B cell (primary cell): ENCODE results near the gene PPP1R14B. TPM values are rescaled to one million over a fixed set of nuclear protein-coding genes. Genes with fewer than 3 reads are reported as not detected.

Experiments
- ATAC-seq: fragments of 200-7000 bp; cut with Tn5 transposase; one replicate; pipeline ENCODE4 v1.10.0; 2021; ENCODE audit warnings: low read depth, mild to moderate bottlenecking, moderate number of reproducible peaks, moderate library complexity
- CTCF ChIA-PET: fragments of 350-600 bp; sonication (Branson Sonifier 250); formaldehyde crosslinking; loops from one replicate; lab custom pipeline; 2021; ENCODE audit warnings: antibody characterized with exemption, inconsistent platforms; lab: Charles Lee
- POLR2A ChIA-PET: fragments of 350-600 bp; sonication (Branson Sonifier 250); formaldehyde crosslinking; loops from one replicate; lab custom pipeline; 2021; ENCODE audit warnings: antibody characterized with exemption; lab: Charles Lee
- DNase-seq: peaks from one replicate; pipeline ENCODE4 v3.0.0; 2013
- H2AFZ ChIP-seq: 2 replicates; pipeline ENCODE4 v1.6.1; 2012; ENCODE audit warnings: mild to moderate bottlenecking, low read depth, low read length; ENCODE audit not compliant: insufficient read depth, poor library complexity, severe bottlenecking
- H3K27ac ChIP-seq, 2 donors: 1 replicate in 1 of 2; 2 replicates in 1 of 2; pipeline ENCODE4 v1.5.1; 2012 to 2013; ENCODE audit warnings: low read length in 2 of 2, mild to moderate bottlenecking in 2 of 2, moderate library complexity in 1 of 2
- H3K27me3 ChIP-seq, 4 experiments: fragments of 200-600 bp in 1 of 4; sonication (generic) in 1 of 4; replicated peaks in 1 of 4; 1 replicate in 2 of 4; 2 replicates in 2 of 4; pipeline versions ENCODE4 v1.6.1 to v1.7.0; 2013 to 2016; ENCODE audit warnings: low read length in 3 of 4, mild to moderate bottlenecking in 2 of 4, mixed read lengths in 1 of 4, moderate library complexity in 1 of 4; ENCODE audit not compliant: insufficient read depth in 4 of 4, control insufficient read depth in 3 of 4; ENCODE audit errors: control extremely low read depth in 1 of 4
- H3K36me3 ChIP-seq, 2 experiments: replicated peaks in 1 of 2; 1 replicate in 1 of 2; 2 replicates in 1 of 2; pipeline versions ENCODE4 v1.6.1 to v1.7.1; 2013; ENCODE audit warnings: low read length in 1 of 2; ENCODE audit not compliant: insufficient read depth in 2 of 2, control insufficient read depth in 1 of 2; ENCODE audit errors: control extremely low read depth in 1 of 2, extremely low read depth in 1 of 2
- H3K4me1 ChIP-seq, 2 donors: fragments of 200-600 bp in 1 of 2; sonication (generic) in 1 of 2; 1 replicate in 1 of 2; 2 replicates in 1 of 2; pipeline versions ENCODE4 v1.5.1 to v1.6.1; 2013 to 2017; ENCODE audit warnings: low read length in 2 of 2; ENCODE audit not compliant: control insufficient read depth in 2 of 2, insufficient read depth in 2 of 2
- H3K4me2 ChIP-seq: replicated peaks from 2 replicates; pipeline ENCODE3; 2012; ENCODE audit warnings: mild to moderate bottlenecking, low read depth, low read length; ENCODE audit not compliant: poor library complexity, severe bottlenecking
- H3K4me3 ChIP-seq, 5 experiments: fragments of 200-600 bp in 1 of 5; sonication (generic) in 1 of 5; 1 replicate in 3 of 5; 2 replicates in 2 of 5; pipeline versions ENCODE4 v1.5.1 to v1.7.0; 2011 to 2016; ENCODE audit warnings: low read length in 4 of 5, mild to moderate bottlenecking in 4 of 5, low read depth in 2 of 5, control low read depth in 1 of 5, moderate library complexity in 1 of 5; ENCODE audit not compliant: insufficient read depth in 1 of 5; ENCODE audit errors: control extremely low read depth in 1 of 5, extremely low read depth in 1 of 5
- H3K79me2 ChIP-seq: fragments of 200-600 bp; sonication (generic); one replicate; pipeline ENCODE4 v1.6.0; 2016; ENCODE audit warnings: low read length; ENCODE audit not compliant: control insufficient read depth, insufficient read depth
- H3K9ac ChIP-seq: fragments of 200-600 bp; sonication (generic); 2 replicates; pipeline ENCODE4 v1.6.1; 2017; ENCODE audit warnings: mild to moderate bottlenecking, low read length, moderate library complexity
- H3K9me3 ChIP-seq, 3 donors: one replicate each; pipeline versions ENCODE4 v1.6.1 to v1.7.1; 2013; ENCODE audit warnings: low read length in 2 of 3; ENCODE audit not compliant: control insufficient read depth in 2 of 3, insufficient read depth in 1 of 3; ENCODE audit errors: control extremely low read depth in 1 of 3
- H4K20me1 ChIP-seq: 2 replicates; pipeline ENCODE4 v1.6.0; 2012; ENCODE audit warnings: mild to moderate bottlenecking, low read length; ENCODE audit not compliant: insufficient read depth, control insufficient read depth, poor library complexity, severe bottlenecking
- H3K27ac Mint-ChIP-seq: one replicate; pipeline ENCODE4 v1.8.0; 2021; ENCODE audit warnings: mixed read lengths
- H3K27me3 Mint-ChIP-seq: one replicate; pipeline ENCODE4 v1.8.0; 2021; ENCODE audit warnings: mixed read lengths
- H3K4me1 Mint-ChIP-seq: one replicate; pipeline ENCODE4 v1.8.0; 2021; ENCODE audit warnings: mixed read lengths
- H3K4me3 Mint-ChIP-seq: one replicate; pipeline ENCODE4 v1.8.0; 2021; ENCODE audit warnings: mixed read lengths
- H3K9me3 Mint-ChIP-seq: one replicate; pipeline ENCODE4 v1.8.0; 2022; ENCODE audit warnings: mixed read lengths; ENCODE audit not compliant: insufficient read depth
- EZH2 ChIP-seq: IDR thresholded peaks from 2 replicates; pipeline ENCODE4 v1.6.1; 2012; ENCODE audit warnings: borderline replicate concordance, low read depth, mild to moderate bottlenecking, moderate library complexity, low read length; ENCODE audit not compliant: insufficient read depth, poor library complexity, severe bottlenecking
- WGBS: methylation state at CpG from one replicate; pipeline ENCODE4 v1.1.5; 2013; ENCODE audit warnings: missing lambda C conversion rate; ENCODE audit not compliant: insufficient coverage; 5-methylcytosine and 5-hydroxymethylcytosine counted together
- intact Hi-C: fragments of 100-400 bp; cut with micrococcal nuclease; formaldehyde crosslinking; loops from one replicate; pipeline ENCODE4 v1.10.0; 2022
- polyA plus RNA-seq: library from polyadenylated mRNA; depleted of rRNA; stranded (reverse); fragments of >200 nt; gene quantifications from 2 replicates; pipeline ENCODE4 v1.2.3, GENCODE V29; 2012
- total RNA-seq, 2 donors: library from RNA; stranded (reverse); fragments of 120-200 nt in 1 of 2; gene quantifications; 1 replicate in 1 of 2; 2 replicates in 1 of 2; pipeline versions ENCODE4 v1.2.3 to v1.2.4, GENCODE V29; 2013 to 2022
- TF ChIP-seq, protein P1 (sequence below): fragments of 200-600 bp; IDR thresholded peaks from one replicate; pipeline ENCODE4 v1.8.0; 2022; ENCODE audit warnings: antibody characterized with exemption, mild to moderate bottlenecking

The PPP1R14B gene
- total and polyA plus RNA-seq, 2 donors (not counting 1 experiment from before 2014, with no cell fraction given) = 41.2 to 51.0 TPM

DNA sequence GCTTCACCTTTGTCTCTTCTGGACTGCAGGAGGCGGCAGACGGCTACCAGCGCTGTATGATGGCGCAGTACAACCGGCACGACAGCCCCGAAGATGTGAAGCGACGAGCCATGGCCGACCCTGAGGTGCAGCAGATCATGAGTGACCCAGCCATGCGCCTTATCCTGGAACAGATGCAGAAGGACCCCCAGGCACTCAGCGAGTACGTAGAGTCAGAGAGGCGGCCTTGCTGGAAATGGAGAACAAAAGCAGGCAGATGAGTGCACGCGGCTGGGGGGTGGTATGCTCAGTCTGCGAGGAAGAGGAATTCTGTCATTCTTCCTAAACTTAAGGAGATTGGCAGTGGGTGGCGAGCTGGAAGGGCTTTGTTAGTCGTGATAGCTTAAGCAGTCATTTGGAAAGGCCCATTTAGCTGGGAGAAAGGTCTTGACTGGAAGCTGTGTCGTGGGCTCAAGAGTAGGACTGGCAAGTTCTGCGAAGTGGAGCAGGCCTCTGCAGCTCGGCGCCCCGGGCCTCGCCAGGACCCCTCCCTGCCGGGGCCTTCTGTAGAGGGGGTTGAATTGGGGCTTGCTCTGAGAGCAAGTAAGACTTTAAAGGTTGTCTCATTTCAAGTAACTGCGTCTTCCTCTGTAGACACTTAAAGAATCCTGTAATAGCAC is 43.2 kb downstream of the PPP1R14B start:
- Histone ChIP-seq H3K4me2 (no peak overlapping the region), H3K9me3 (no peaks in the 10 kb centered on the region), H3K36me3 (peaks cover 0 to 44% of the 10 kb centered on the region in 2 experiments), H4K20me1 (peaks cover 9% of the 10 kb centered on the region), H2AFZ (no peak overlapping the region), H3K4me3 (no peak overlapping the region), H3K27ac (no peak overlapping the region), H3K9ac (no peak overlapping the region), H3K79me2 (peaks cover 24% of the 10 kb centered on the region), H3K4me1 (peaks cover 29 to 38% of the 10 kb centered on the region in 2 donors), H3K27me3 (no peaks in the 10 kb centered on the region)
- WGBS = 97% methylated on average over 24 of the region's 27 CpGs
- intact Hi-C loops = loop anchor here (1.0 to 10.0 kb wide), 3 partner anchors 66 to 451 kb away; no protein-coding TSS in a partner anchor
- ATAC-seq = no peak
- DNase-seq = no peak
- H3K27ac Mint-ChIP-seq = no peak overlapping the region
- H3K4me3 Mint-ChIP-seq = no peak overlapping the region
- H3K4me1 Mint-ChIP-seq = peaks cover 36% of the 10 kb centered on the region
- ChIA-PET CTCF (interaction anchor here (1.2 to 10.3 kb wide), 19 partner anchors 8 to 451 kb away, joined by 4 to 243 read pairs (median 11); partner anchors contain the start of genes CATSPERZ, DNAJC4, ESRRA and NUDT22), POLR2A (interaction anchor here (0.7 to 4.8 kb wide), 3 partner anchors 22 to 101 kb away, joined by 6 to 78 read pairs (median 21); partner anchors contain the start of genes ESRRA, NUDT22 and TRPT1)
- TF ChIP-seq EZH2 = no peak
- TF ChIP-seq, protein P1, sequence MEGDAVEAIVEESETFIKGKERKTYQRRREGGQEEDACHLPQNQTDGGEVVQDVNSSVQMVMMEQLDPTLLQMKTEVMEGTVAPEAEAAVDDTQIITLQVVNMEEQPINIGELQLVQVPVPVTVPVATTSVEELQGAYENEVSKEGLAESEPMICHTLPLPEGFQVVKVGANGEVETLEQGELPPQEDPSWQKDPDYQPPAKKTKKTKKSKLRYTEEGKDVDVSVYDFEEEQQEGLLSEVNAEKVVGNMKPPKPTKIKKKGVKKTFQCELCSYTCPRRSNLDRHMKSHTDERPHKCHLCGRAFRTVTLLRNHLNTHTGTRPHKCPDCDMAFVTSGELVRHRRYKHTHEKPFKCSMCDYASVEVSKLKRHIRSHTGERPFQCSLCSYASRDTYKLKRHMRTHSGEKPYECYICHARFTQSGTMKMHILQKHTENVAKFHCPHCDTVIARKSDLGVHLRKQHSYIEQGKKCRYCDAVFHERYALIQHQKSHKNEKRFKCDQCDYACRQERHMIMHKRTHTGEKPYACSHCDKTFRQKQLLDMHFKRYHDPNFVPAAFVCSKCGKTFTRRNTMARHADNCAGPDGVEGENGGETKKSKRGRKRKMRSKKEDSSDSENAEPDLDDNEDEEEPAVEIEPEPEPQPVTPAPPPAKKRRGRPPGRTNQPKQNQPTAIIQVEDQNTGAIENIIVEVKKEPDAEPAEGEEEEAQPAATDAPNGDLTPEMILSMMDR = no peak
- H3K9me3 Mint-ChIP-seq = no peaks in the 10 kb centered on the region
- no peaks in the 10 kb centered on the region for H3K27me3 Mint-ChIP-seq

- Histone ChIP-seq H3K9me3 (no peaks in the 10 kb centered on the region), H3K27me3 (no peaks in the 10 kb centered on the region), H3K4me3 (no peak overlapping the region), H3K4me2 (no peak overlapping the region), H3K79me2 (peaks cover 19% of the 10 kb centered on the region), H4K20me1 (peaks cover 3% of the 10 kb centered on the region), H3K36me3 (peaks cover 0 to 50% of the 10 kb centered on the region in 2 experiments), H3K4me1 (peaks cover 23 to 32% of the 10 kb centered on the region in 2 donors), H3K27ac (no peak overlapping the region), H2AFZ (no peak overlapping the region), H3K9ac (no peak overlapping the region)
- DNase-seq = no peak
- POLR2A ChIA-PET = interaction anchor here (4.7 kb wide), 1 partner anchor 101 kb away, joined by 21 read pairs; the partner anchor contains the start of gene ESRRA
- H3K4me1 Mint-ChIP-seq = peaks cover 30% of the 10 kb centered on the region
- intact Hi-C loops = loop anchor here (10.0 kb wide), 1 partner anchor 452 kb away; no protein-coding TSS in a partner anchor
- CTCF ChIA-PET = interaction anchor here (2.4 to 10.3 kb wide), 7 partner anchors 11 to 452 kb away, joined by 6 to 243 read pairs (median 53); partner anchors contain the start of genes CATSPERZ, ESRRA, PLCB3 and PPP1R14B
- H3K27ac Mint-ChIP-seq = no peak overlapping the region
- no peak for TF ChIP-seq EZH2
- TF ChIP-seq, protein P1 = no peak
- no peak overlapping the region for H3K4me3 Mint-ChIP-seq
- no peaks in the 10 kb centered on the region for H3K9me3 Mint-ChIP-seq
- no peaks in the 10 kb centered on the region for H3K27me3 Mint-ChIP-seq
- WGBS = 96% methylated on average over 9 of the region's 9 CpGs
- ATAC-seq = no peak
These were observed 43.8 kb downstream of the PPP1R14B start for GRCh38 chr11:64202992-64203391.
